ENCODE measurements around the gene TXNRD2.

DNA sequence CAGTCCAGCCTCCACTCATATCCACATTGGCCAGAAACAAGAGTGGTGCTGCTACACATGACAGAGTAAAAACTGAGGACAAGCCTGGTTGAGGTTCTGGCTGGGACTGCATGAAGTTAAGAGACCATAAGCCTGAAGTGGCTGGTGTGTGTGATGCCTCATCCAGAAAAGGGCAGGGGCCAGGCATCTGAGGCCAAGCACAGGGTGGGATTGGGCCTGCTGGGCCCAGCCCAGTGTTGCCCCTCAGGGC is 49.7 kb upstream of the TXNRD2 start:
- TF ChIP-seq ZNF274 (IDR thresholded peaks at IDR 0.05; ENCODE audit: low read depth, low read length) (no peak), YY1 (IDR thresholded peaks at IDR 0.05; ENCODE audit: insufficient read depth, insufficient read length) (no peak)

Measured in NT2/D1 (cell line).